Body of pancreas (tissue), 4 donors: ENCODE data around the gene MYL6. TPM values are rescaled to one million over a fixed set of nuclear protein-coding genes. Genes with fewer than 3 reads are reported as not detected.

Experiments used
- ATAC-seq: fragments of 150-250 bp; one replicate; pipeline ENCODE4 v1.9.1; 2016
- DNase-seq, 4 donors: peaks; one replicate each; pipeline ENCODE4 v3.0.0-alpha.2; 2019
- H3K27ac ChIP-seq, 4 donors: fragments of 200-600 bp; sonication (generic); 1 replicate in 3 of 4; 2 replicates in 1 of 4; pipeline versions ENCODE4 v1.5.1 to v1.6.1; 2016 to 2019; ENCODE audit warnings: mild to moderate bottlenecking in 1 of 4, mixed read lengths in 1 of 4, moderate library complexity in 1 of 4
- H3K27me3 ChIP-seq, 2 donors: fragments of 200-600 bp; sonication (generic); one replicate each; pipeline ENCODE4 v1.6.0; 2016; ENCODE audit warnings: mild to moderate bottlenecking in 1 of 2
- H3K36me3 ChIP-seq, 2 donors: fragments of 200-600 bp; sonication (generic); replicated peaks in 1 of 2; 2 replicates each; pipeline ENCODE4 v1.5.1; 2016; ENCODE audit warnings: low read depth in 2 of 2; ENCODE audit not compliant: insufficient read depth in 1 of 2
- H3K4me1 ChIP-seq: fragments of 200-600 bp; sonication (generic); one replicate; pipeline ENCODE4 v1.6.0; 2016
- H3K4me3 ChIP-seq, 2 donors: fragments of 200-600 bp; sonication (generic); 1 replicate in 1 of 2; 2 replicates in 1 of 2; pipeline ENCODE4 v1.5.1; 2016 to 2019
- H3K9me3 ChIP-seq, 3 donors: fragments of 200-600 bp; sonication (generic); 1 replicate in 2 of 3; 2 replicates in 1 of 3; pipeline ENCODE4 v1.5.1; 2016
- CTCF ChIP-seq, 7 experiments: fragments of 450-650 bp in 4 of 7; fragments of 200-600 bp in 3 of 7; sonication (generic) in 3 of 7; IDR thresholded peaks; one replicate each; pipeline ENCODE4 v1.5.1; 2016 to 2019; ENCODE audit warnings: antibody characterized with exemption in 7 of 7
- POLR2A ChIP-seq, 3 donors: fragments of 450-650 bp; IDR thresholded peaks; one replicate each; pipeline ENCODE4 v1.6.1; 2016; ENCODE audit warnings: antibody characterized with exemption in 3 of 3, mild to moderate bottlenecking in 2 of 3
- WGBS, 2 donors: methylation state at CpG; one replicate each; pipeline ENCODE4 v1.1.5; 2017; 5-methylcytosine and 5-hydroxymethylcytosine counted together
- intact Hi-C: fragments of 100-400 bp; cut with DNase I; formaldehyde crosslinking; loops from one replicate; pipeline ENCODE4 v1.15.1; 2023
- total RNA-seq, 2 donors: library from RNA; depleted of rRNA; stranded (reverse); fragments of >200 nt; gene quantifications; one replicate each; pipeline ENCODE4 v1.1.0, GENCODE V29; 2016

MYL6 gene
- total RNA-seq, 2 donors from 2014 or later, result 838 to 1,110 TPM

GRCh38 chr12:56198836-56199235, 40.7 kb downstream of the MYL6 start:
- Histone ChIP-seq H3K4me1 (no peaks in the 10 kb centered on the region), H3K27me3 (no peaks in the 10 kb centered on the region), H3K4me3 (no peak overlapping the region), H3K9me3 (no peaks in the 10 kb centered on the region), H3K27ac (no peak overlapping the region), H3K36me3 (no peaks in the 10 kb centered on the region)
- intact Hi-C loops, result no loop called here
- WGBS, 2 donors, result 84 to 90% methylated on average over 1 of the region's 1 CpG
- ATAC-seq (no peak), DNase-seq (no peak)
- TF ChIP-seq POLR2A (IDR thresholded peaks at IDR 0.05) (no peak), CTCF (IDR thresholded peaks at IDR 0.05) (no peak)

- Histone ChIP-seq H3K9me3 (no peaks in the 10 kb centered on the region), H3K27ac (no peak overlapping the region), H3K4me3 (no peak overlapping the region), H3K4me1 (no peaks in the 10 kb centered on the region), H3K36me3 (peaks cover 0 to 15% of the 10 kb centered on the region in 2 donors), H3K27me3 (no peaks in the 10 kb centered on the region)
- TF ChIP-seq POLR2A (IDR thresholded peaks at IDR 0.05) (no peak), CTCF (IDR thresholded peaks at IDR 0.05) (no peak)
- DNase-seq (no peak), ATAC-seq (no peak)
- 37 to 45% methylated on average over 1 of the region's 1 CpG for WGBS, 2 donors
- intact Hi-C loops, result no loop called here
Observed at GRCh38 chr12:56202366-56202765, 44.2 kb downstream of the MYL6 start.

- TF ChIP-seq CTCF (IDR thresholded peaks at IDR 0.05) (no peak), POLR2A (IDR thresholded peaks at IDR 0.05) (no peak)
- H3K4me1 ChIP-seq, result no peaks in the 10 kb centered on the region
- no peak overlapping the region for H3K27ac ChIP-seq
- WGBS, 2 donors, result 59 to 64% methylated on average over 2 of the region's 2 CpGs
- intact Hi-C loops, result no loop called here
- H3K4me3 ChIP-seq, result no peak overlapping the region
- H3K36me3 ChIP-seq, result peaks cover 0 to 19% of the 10 kb centered on the region in 2 donors
- H3K9me3 ChIP-seq, result no peaks in the 10 kb centered on the region
- no peak for DNase-seq
- no peaks in the 10 kb centered on the region for H3K27me3 ChIP-seq
- no peak for ATAC-seq
Observed at GRCh38 chr12:56202838-56203237, 44.7 kb downstream of the MYL6 start.

- intact Hi-C loops, result no loop called here
- DNase-seq, result no peak
- TF ChIP-seq POLR2A (IDR thresholded peaks at IDR 0.05) (no peak), CTCF (IDR thresholded peaks at IDR 0.05) (no peak)
- no peak for ATAC-seq
- H3K27ac ChIP-seq, result no peak overlapping the region
- no peaks in the 10 kb centered on the region for H3K4me1 ChIP-seq
- no peaks in the 10 kb centered on the region for H3K9me3 ChIP-seq
- H3K4me3 ChIP-seq, result no peak overlapping the region
- H3K36me3 ChIP-seq, result peaks cover 0 to 21% of the 10 kb centered on the region in 2 donors
- no peaks in the 10 kb centered on the region for H3K27me3 ChIP-seq
Observed at GRCh38 chr12:56204275-56204674, 46.1 kb downstream of the MYL6 start.

GRCh38 chr12:56205445-56205844, 47.3 kb downstream of the MYL6 start:
- Histone ChIP-seq H3K36me3 (peaks cover 0 to 27% of the 10 kb centered on the region in 2 donors), H3K27me3 (no peaks in the 10 kb centered on the region), H3K27ac (no peak overlapping the region), H3K4me3 (no peak overlapping the region), H3K9me3 (no peaks in the 10 kb centered on the region), H3K4me1 (no peaks in the 10 kb centered on the region)
- intact Hi-C loops, result no loop called here
- DNase-seq (no peak), ATAC-seq (no peak)
- TF ChIP-seq CTCF (IDR thresholded peaks at IDR 0.05), result no peak
- no peak for TF ChIP-seq POLR2A (IDR thresholded peaks at IDR 0.05)
